ENCODE results near the gene MTCH1. TPM values are rescaled to one million over a fixed set of nuclear protein-coding genes. Genes with fewer than 3 reads are reported as not detected.

Gene MTCH1
- total and polyA plus RNA-seq, 4 experiments from 2014 or later = 94.1 to 151 (median 134) TPM

- Histone ChIP-seq H3K27me3 (ENCODE audit: insufficient read depth, low read length) (no peaks in the 10 kb centered on the region), H3K4me3 (ENCODE audit: low read length in 2 of 2) (peak within 1 kb of the TSS in 1 of 2 donors; percentile 37), H3K9me3 (ENCODE audit: control insufficient read depth in 1 of 2, low read length in 2 of 2) (no peaks in the 10 kb centered on the region), H3K4me1 (ENCODE audit: insufficient read depth, low read length) (peaks cover 17% of the 10 kb centered on the region), H3K27ac (ENCODE audit: low read depth, low read length) (peak within 1 kb of the TSS; percentile 28), H3K36me3 (ENCODE audit: insufficient read depth, low read length) (no peaks in the 10 kb centered on the region)
- Mint-ChIP-seq H3K4me1 (peaks cover 9 to 25% (median 17%) of the 10 kb centered on the region in 4 donors), H3K27ac (peak within 1 kb of the TSS; percentile 0 to 92 (median 85)), H3K27me3 (no peaks in the 10 kb centered on the region), H3K4me3 (peak within 1 kb of the TSS; percentile 59 to 87 (median 82)), H3K36me3 (no peaks in the 10 kb centered on the region), H3K9me3 (no peaks in the 10 kb centered on the region)
- intact Hi-C loops (cut with micrococcal nuclease) = no loop called here
- no peak for DNase-seq
- ChIA-PET CTCF (ENCODE audit: partially characterized antibody) (interaction anchor here (0.7 to 3.6 kb wide), 6 partner anchors 13 to 477 kb away, joined by 3 to 39 read pairs (median 4); partner anchors contain the start of genes MTCH1 and PI16), POLR2A (ENCODE audit: partially characterized antibody) (interaction anchor here (0.6 to 1.4 kb wide), 4 partner anchors 19 to 405 kb away, joined by 3 to 4 read pairs (median 3); partner anchors contain the start of genes C6orf89 and MTCH1)
These were observed 19.2 kb upstream of the MTCH1 start, which contains the start of gene FGD2 for GRCh38 chr6:37005061-37005810. Gene FGD2 (plus strand): TSS chr6:37005655. CDS start chr6:37005818, 163 bp downstream.

DNA sequence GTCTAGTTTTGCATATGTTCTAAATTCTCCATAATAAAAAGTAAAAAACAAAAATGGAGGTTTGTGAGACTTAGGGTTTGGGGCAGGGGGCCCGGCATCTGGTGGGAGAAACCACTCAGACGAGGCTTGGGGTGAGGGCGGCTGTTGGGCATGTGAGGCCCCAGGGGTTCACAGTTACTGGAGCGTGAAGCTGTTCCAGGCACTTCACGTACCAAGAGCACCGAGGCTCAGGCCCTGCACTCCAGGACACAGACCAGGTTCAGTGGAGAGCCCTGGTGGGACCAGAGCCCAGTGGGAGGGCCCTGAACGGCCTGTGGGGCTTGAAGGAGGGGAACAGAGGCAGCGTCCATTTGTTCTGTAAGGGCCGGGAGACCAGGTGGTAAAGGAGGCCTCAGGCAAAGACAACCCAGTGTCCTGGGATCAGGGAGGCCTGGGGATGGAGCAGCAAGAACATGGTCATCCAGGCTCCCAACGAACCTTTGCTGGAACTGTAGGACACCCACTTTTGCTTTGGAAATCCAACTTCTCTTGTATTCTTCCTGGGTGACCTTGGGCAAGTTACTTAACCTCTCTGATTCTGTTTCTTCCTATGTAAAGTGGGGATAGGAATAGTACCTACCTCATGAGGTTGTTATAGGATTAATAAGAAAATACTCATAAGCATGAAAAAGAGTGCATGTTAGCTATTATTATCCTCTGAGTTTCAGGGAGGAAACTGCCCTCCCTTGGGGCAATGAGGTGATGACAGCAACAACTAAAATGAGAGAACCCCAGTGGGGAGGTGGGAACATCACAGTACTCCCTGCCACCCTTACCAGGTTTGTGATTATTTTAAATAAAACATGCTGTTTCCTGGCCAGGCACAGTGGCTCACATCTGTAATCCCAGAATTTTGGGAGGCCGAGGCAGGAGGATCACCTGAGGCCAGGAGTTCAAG is 18.3 kb upstream of the MTCH1 start:
- no peaks in the 10 kb centered on the region for H3K36me3 ChIP-seq (ENCODE audit: insufficient read depth, low read length)
- intact Hi-C loops (cut with micrococcal nuclease) = no loop called here
- H3K4me3 Mint-ChIP-seq = peak overlapping the region in 2 of 8 donors; percentile 11 to 59
- peaks cover 17% of the 10 kb centered on the region for H3K4me1 ChIP-seq (ENCODE audit: insufficient read depth, low read length)
- no peaks in the 10 kb centered on the region for H3K27me3 ChIP-seq (ENCODE audit: insufficient read depth, low read length)
- H3K36me3 Mint-ChIP-seq = no peaks in the 10 kb centered on the region
- no peaks in the 10 kb centered on the region for H3K27me3 Mint-ChIP-seq
- ChIA-PET POLR2A (ENCODE audit: partially characterized antibody) (interaction anchor here (1.4 kb wide), 1 partner anchor 18 kb away, joined by 4 read pairs; the partner anchor contains the start of gene MTCH1), CTCF (ENCODE audit: partially characterized antibody) (interaction anchor here (1.3 to 3.6 kb wide), 2 partner anchors 14 to 50 kb away, joined by 3 to 39 read pairs; partner anchors contain the start of gene PI16)
- no peaks in the 10 kb centered on the region for H3K9me3 ChIP-seq (ENCODE audit: control insufficient read depth in 1 of 2, low read length in 2 of 2)
- H3K9me3 Mint-ChIP-seq = no peaks in the 10 kb centered on the region
- H3K4me1 Mint-ChIP-seq = peaks cover 9 to 25% (median 17%) of the 10 kb centered on the region in 4 donors
- H3K4me3 ChIP-seq (ENCODE audit: low read length in 2 of 2) = no peak overlapping the region
- no peak overlapping the region for H3K27ac ChIP-seq (ENCODE audit: low read depth, low read length)
- no peak for DNase-seq
- H3K27ac Mint-ChIP-seq = peak overlapping the region in 1 of 7 donors; percentile 14

DNA sequence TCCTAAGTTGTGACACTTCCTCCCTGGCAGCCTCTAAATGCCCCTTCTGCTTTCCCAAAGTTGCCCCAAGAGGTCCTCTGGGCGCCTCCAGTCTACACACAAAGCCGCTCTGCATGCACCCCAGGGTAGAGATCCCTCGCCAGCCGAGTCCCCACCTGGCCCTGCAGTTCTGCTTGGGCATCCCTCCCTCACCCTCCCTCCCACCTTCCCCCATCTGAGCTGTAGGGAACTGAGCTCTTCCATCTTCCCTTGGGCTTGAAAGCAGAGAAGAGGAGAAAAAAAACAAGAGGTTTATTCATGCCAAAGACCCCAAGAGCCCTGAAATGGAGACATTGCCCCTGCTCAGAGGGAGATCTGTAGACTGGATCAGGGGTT is 13.7 kb upstream of the MTCH1 start:
- H3K27me3 ChIP-seq (ENCODE audit: insufficient read depth, low read length) = no peaks in the 10 kb centered on the region
- no peak overlapping the region for H3K27ac Mint-ChIP-seq
- no peaks in the 10 kb centered on the region for H3K36me3 ChIP-seq (ENCODE audit: insufficient read depth, low read length)
- H3K4me3 ChIP-seq (ENCODE audit: low read length in 2 of 2) = no peak overlapping the region
- H3K36me3 Mint-ChIP-seq = no peaks in the 10 kb centered on the region
- H3K4me1 Mint-ChIP-seq = peaks cover 0 to 2% (median 0%) of the 10 kb centered on the region in 4 donors
- no peak overlapping the region for H3K4me3 Mint-ChIP-seq
- H3K9me3 Mint-ChIP-seq = no peaks in the 10 kb centered on the region
- intact Hi-C loops (cut with micrococcal nuclease) = no loop called here
- H3K9me3 ChIP-seq (ENCODE audit: control insufficient read depth in 1 of 2, low read length in 2 of 2) = no peaks in the 10 kb centered on the region
- H3K4me1 ChIP-seq (ENCODE audit: insufficient read depth, low read length) = no peaks in the 10 kb centered on the region
- no peak overlapping the region for H3K27ac ChIP-seq (ENCODE audit: low read depth, low read length)
- H3K27me3 Mint-ChIP-seq = peaks cover 0 to 1% of the 10 kb centered on the region in 2 donors
- ChIA-PET CTCF (ENCODE audit: partially characterized antibody) (interaction anchor here (1.2 kb wide), 1 partner anchor 18 kb away, joined by 4 read pairs; no protein-coding TSS in a partner anchor), POLR2A (ENCODE audit: partially characterized antibody) (no interaction called here)
- DNase-seq = no peak

- Histone ChIP-seq H3K27ac (ENCODE audit: low read depth, low read length) (no peak overlapping the region), H3K9me3 (ENCODE audit: control insufficient read depth in 1 of 2, low read length in 2 of 2) (no peaks in the 10 kb centered on the region), H3K4me1 (ENCODE audit: insufficient read depth, low read length) (no peaks in the 10 kb centered on the region), H3K27me3 (ENCODE audit: insufficient read depth, low read length) (no peaks in the 10 kb centered on the region), H3K4me3 (ENCODE audit: low read length in 2 of 2) (no peak overlapping the region), H3K36me3 (ENCODE audit: insufficient read depth, low read length) (no peaks in the 10 kb centered on the region)
- intact Hi-C loops (cut with micrococcal nuclease) = no loop called here
- ChIA-PET CTCF (ENCODE audit: partially characterized antibody) (interaction anchor here (1.2 kb wide), 1 partner anchor 19 kb away, joined by 4 read pairs; no protein-coding TSS in a partner anchor), POLR2A (ENCODE audit: partially characterized antibody) (no interaction called here)
- no peaks in the 10 kb centered on the region for H3K36me3 Mint-ChIP-seq
- no peaks in the 10 kb centered on the region for H3K9me3 Mint-ChIP-seq
- no peak overlapping the region for H3K4me3 Mint-ChIP-seq
- no peak for DNase-seq
- H3K27ac Mint-ChIP-seq = no peak overlapping the region
- H3K27me3 Mint-ChIP-seq = peaks cover 0 to 1% of the 10 kb centered on the region in 2 donors
- H3K4me1 Mint-ChIP-seq = peaks cover 0 to 2% (median 0%) of the 10 kb centered on the region in 4 donors
These were observed 13.2 kb upstream of the MTCH1 start for GRCh38 chr6:36999061-36999750.

- no peak for DNase-seq
- H3K27ac ChIP-seq (ENCODE audit: low read depth, low read length) = no peak overlapping the region
- no peaks in the 10 kb centered on the region for H3K9me3 ChIP-seq (ENCODE audit: control insufficient read depth in 1 of 2, low read length in 2 of 2)
- ChIA-PET CTCF (ENCODE audit: partially characterized antibody) (no interaction called here), POLR2A (ENCODE audit: partially characterized antibody) (no interaction called here)
- no peaks in the 10 kb centered on the region for H3K36me3 Mint-ChIP-seq
- peaks cover 0 to 2% (median 0%) of the 10 kb centered on the region in 4 donors for H3K4me1 Mint-ChIP-seq
- H3K4me1 ChIP-seq (ENCODE audit: insufficient read depth, low read length) = no peaks in the 10 kb centered on the region
- H3K27me3 Mint-ChIP-seq = peaks cover 0 to 1% of the 10 kb centered on the region in 2 donors
- intact Hi-C loops (cut with micrococcal nuclease) = no loop called here
- peak overlapping the region in 1 of 7 donors; percentile 55 for H3K27ac Mint-ChIP-seq
- no peak overlapping the region for H3K4me3 Mint-ChIP-seq
- no peaks in the 10 kb centered on the region for H3K36me3 ChIP-seq (ENCODE audit: insufficient read depth, low read length)
- no peaks in the 10 kb centered on the region for H3K27me3 ChIP-seq (ENCODE audit: insufficient read depth, low read length)
- no peaks in the 10 kb centered on the region for H3K9me3 Mint-ChIP-seq
- H3K4me3 ChIP-seq (ENCODE audit: low read length in 2 of 2) = no peak overlapping the region
These were observed 12.7 kb upstream of the MTCH1 start for GRCh38 chr6:36998723-36999038.

DNA sequence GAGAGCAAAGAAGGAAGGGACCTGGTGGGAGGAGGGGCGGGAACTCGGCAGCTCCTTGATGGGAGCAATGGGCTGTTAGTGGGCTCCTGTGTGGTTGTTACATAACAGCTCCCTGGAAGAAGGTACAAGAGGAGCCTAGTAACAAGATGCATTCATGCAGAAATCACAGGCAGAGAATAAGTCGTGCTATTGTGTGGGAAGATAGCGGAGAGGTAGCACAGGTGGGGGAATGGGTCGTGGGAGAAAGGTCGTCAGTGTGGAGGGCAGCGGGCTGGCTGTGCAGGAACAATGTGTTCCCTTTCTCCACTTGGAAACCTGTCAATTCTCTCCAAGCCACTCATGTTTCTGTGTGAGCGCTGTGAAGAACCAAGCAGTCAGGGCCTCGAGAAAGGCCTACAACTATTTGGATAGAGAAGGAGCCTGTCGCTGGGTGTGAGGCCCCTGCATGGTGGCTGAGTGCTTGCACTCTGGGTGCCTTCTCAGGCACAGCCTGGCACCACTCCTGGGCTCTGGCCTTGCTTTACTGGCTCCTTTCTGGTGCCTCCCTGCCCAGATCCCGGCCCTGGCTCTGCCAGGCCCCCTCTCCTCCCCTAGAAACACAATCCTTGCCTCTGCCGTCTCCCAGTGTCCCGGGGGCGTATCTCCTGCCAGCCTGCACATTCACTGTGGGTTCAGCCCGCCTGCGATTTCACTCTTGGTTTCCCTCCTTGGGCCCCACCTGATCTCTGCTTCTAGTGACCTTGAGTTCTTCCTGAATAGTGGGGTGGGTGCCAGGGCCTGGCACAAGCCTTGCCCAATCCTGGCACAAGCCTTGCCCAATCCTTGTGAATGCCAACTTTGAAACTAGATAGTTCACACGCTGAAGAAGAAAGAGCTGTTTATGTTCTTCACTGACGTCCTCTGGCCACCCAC is 12.1 kb upstream of the MTCH1 start:
- DNase-seq = no peak
- peaks cover 1% of the 10 kb centered on the region in 2 donors for H3K27me3 Mint-ChIP-seq
- no peak overlapping the region for H3K27ac Mint-ChIP-seq
- Histone ChIP-seq H3K4me3 (ENCODE audit: low read length in 2 of 2) (no peak overlapping the region), H3K4me1 (ENCODE audit: insufficient read depth, low read length) (no peaks in the 10 kb centered on the region), H3K9me3 (ENCODE audit: control insufficient read depth in 1 of 2, low read length in 2 of 2) (no peaks in the 10 kb centered on the region), H3K27ac (ENCODE audit: low read depth, low read length) (no peak overlapping the region), H3K27me3 (ENCODE audit: insufficient read depth, low read length) (no peaks in the 10 kb centered on the region), H3K36me3 (ENCODE audit: insufficient read depth, low read length) (no peaks in the 10 kb centered on the region)
- no peaks in the 10 kb centered on the region for H3K36me3 Mint-ChIP-seq
- intact Hi-C loops (cut with micrococcal nuclease) = no loop called here
- no peaks in the 10 kb centered on the region for H3K9me3 Mint-ChIP-seq
- CTCF ChIA-PET (ENCODE audit: partially characterized antibody) = no interaction called here
- H3K4me1 Mint-ChIP-seq = peaks cover 0 to 2% (median 0%) of the 10 kb centered on the region in 4 donors
- peak overlapping the region in 1 of 8 donors; percentile 2 for H3K4me3 Mint-ChIP-seq
- POLR2A ChIA-PET (ENCODE audit: partially characterized antibody) = no interaction called here
